ENCODE measurements around the gene OMD. TPM values are rescaled to one million over a fixed set of nuclear protein-coding genes. Genes with fewer than 3 reads are reported as not detected.
"Not testable (repeated sequence)": the region's sequence is repeated elsewhere in the genome, so short reads cannot be mapped to it uniquely, and the experiment has no call there.

Gene OMD
- total RNA-seq, 1 donor = 0.36 TPM

GRCh38 chr9:92422611-92423338 lies 1.5 kb downstream of the OMD start:
- no peaks in the 10 kb centered on the region for H4K20me1 ChIP-seq (ENCODE audit: insufficient read depth, low read length)
- H3K27me3 ChIP-seq (ENCODE audit: insufficient read depth, low read length) = no peaks in the 10 kb centered on the region
- H3K27ac ChIP-seq (ENCODE audit: low read depth, low read length) = no peak overlapping the region
- no peaks in the 10 kb centered on the region for H3K79me2 ChIP-seq (ENCODE audit: insufficient read depth, low read length)
- no peak for TF ChIP-seq CTCF (IDR thresholded peaks at IDR 0.05; ENCODE audit: extremely low read depth, low read depth, low read length)
- no peaks in the 10 kb centered on the region for H3K9me3 ChIP-seq (ENCODE audit: low read depth, low read length)
- H3K4me2 ChIP-seq (ENCODE audit: insufficient read depth, low read length) = no peak overlapping the region
- no peaks in the 10 kb centered on the region for H3K4me1 ChIP-seq (ENCODE audit: insufficient read depth, low read length)
- H3K4me3 ChIP-seq (ENCODE audit: insufficient read depth, low read length) = no peak overlapping the region
- DNase-seq (ENCODE audit: insufficient read length, low spot score, missing footprints) = no peak
- no peak overlapping the region for H2AFZ ChIP-seq (ENCODE audit: low read length)
- no peaks in the 10 kb centered on the region for H3K36me3 ChIP-seq (ENCODE audit: insufficient read depth, low read length)

- no peaks in the 10 kb centered on the region for H3K79me2 ChIP-seq (ENCODE audit: insufficient read depth, low read length)
- no peak for DNase-seq (ENCODE audit: insufficient read length, low spot score, missing footprints)
These were observed 9.7 kb downstream of the OMD start for GRCh38 chr9:92414566-92414965.

GRCh38 chr9:92411157-92411556 lies 13.1 kb downstream of the OMD start:
- not testable (repeated sequence) for H4K20me1 ChIP-seq (ENCODE audit: insufficient read depth, low read length); H2AFZ ChIP-seq (ENCODE audit: low read length); H3K4me2 ChIP-seq (ENCODE audit: insufficient read depth, low read length); H3K27ac ChIP-seq (ENCODE audit: low read depth, low read length); H3K9me3 ChIP-seq (ENCODE audit: low read depth, low read length); H3K79me2 ChIP-seq (ENCODE audit: insufficient read depth, low read length); H3K4me3 ChIP-seq (ENCODE audit: insufficient read depth, low read length); DNase-seq (ENCODE audit: insufficient read length, low spot score, missing footprints); H3K4me1 ChIP-seq (ENCODE audit: insufficient read depth, low read length); H3K36me3 ChIP-seq (ENCODE audit: insufficient read depth, low read length); H3K27me3 ChIP-seq (ENCODE audit: insufficient read depth, low read length)

More at GRCh38 chr9:92414566-92414965, 9.7 kb downstream of the OMD start:
- TF ChIP-seq CTCF (IDR thresholded peaks at IDR 0.05; ENCODE audit: extremely low read depth, low read depth, low read length) = no peak
- peaks cover 7% of the 10 kb centered on the region for H3K4me1 ChIP-seq (ENCODE audit: insufficient read depth, low read length)
- no peak overlapping the region for H3K4me3 ChIP-seq (ENCODE audit: insufficient read depth, low read length)
- H2AFZ ChIP-seq (ENCODE audit: low read length) = peak overlapping the region; percentile 15
- H3K36me3 ChIP-seq (ENCODE audit: insufficient read depth, low read length) = no peaks in the 10 kb centered on the region
- H4K20me1 ChIP-seq (ENCODE audit: insufficient read depth, low read length) = no peaks in the 10 kb centered on the region
- no peak overlapping the region for H3K27ac ChIP-seq (ENCODE audit: low read depth, low read length)
- no peak overlapping the region for H3K4me2 ChIP-seq (ENCODE audit: insufficient read depth, low read length)
- no peaks in the 10 kb centered on the region for H3K27me3 ChIP-seq (ENCODE audit: insufficient read depth, low read length)
- H3K9me3 ChIP-seq (ENCODE audit: low read depth, low read length) = no peaks in the 10 kb centered on the region

- no peak for DNase-seq (ENCODE audit: insufficient read length, low spot score, missing footprints)
- H3K27ac ChIP-seq (ENCODE audit: low read depth, low read length) = no peak overlapping the region
These were observed 15.4 kb downstream of the OMD start for GRCh38 chr9:92408747-92409478.

More at GRCh38 chr9:92408747-92409478, 15.4 kb downstream of the OMD start:
- Histone ChIP-seq H2AFZ (ENCODE audit: low read length) (no peak overlapping the region), H3K4me3 (ENCODE audit: insufficient read depth, low read length) (no peak overlapping the region), H3K36me3 (ENCODE audit: insufficient read depth, low read length) (no peaks in the 10 kb centered on the region), H3K4me1 (ENCODE audit: insufficient read depth, low read length) (peaks cover 11% of the 10 kb centered on the region), H3K9me3 (ENCODE audit: low read depth, low read length) (no peaks in the 10 kb centered on the region), H4K20me1 (ENCODE audit: insufficient read depth, low read length) (no peaks in the 10 kb centered on the region), H3K27me3 (ENCODE audit: insufficient read depth, low read length) (no peaks in the 10 kb centered on the region), H3K4me2 (ENCODE audit: insufficient read depth, low read length) (no peak overlapping the region), H3K79me2 (ENCODE audit: insufficient read depth, low read length) (no peaks in the 10 kb centered on the region)
- no peak for TF ChIP-seq CTCF (IDR thresholded peaks at IDR 0.05; ENCODE audit: extremely low read depth, low read depth, low read length)
